ENCODE data around the gene UNC5C.

Gene UNC5C

GRCh38 chr4:95548738-95549245, at the start of gene UNC5C:
Gene UNC5C (minus strand): TSS chr4:95548973.
- DNase-seq (ENCODE audit: low spot score), result no peak

- no peak for DNase-seq (ENCODE audit: low spot score)
Measured at GRCh38 chr4:95596676-95597075, 47.9 kb upstream of the UNC5C start.

DNA sequence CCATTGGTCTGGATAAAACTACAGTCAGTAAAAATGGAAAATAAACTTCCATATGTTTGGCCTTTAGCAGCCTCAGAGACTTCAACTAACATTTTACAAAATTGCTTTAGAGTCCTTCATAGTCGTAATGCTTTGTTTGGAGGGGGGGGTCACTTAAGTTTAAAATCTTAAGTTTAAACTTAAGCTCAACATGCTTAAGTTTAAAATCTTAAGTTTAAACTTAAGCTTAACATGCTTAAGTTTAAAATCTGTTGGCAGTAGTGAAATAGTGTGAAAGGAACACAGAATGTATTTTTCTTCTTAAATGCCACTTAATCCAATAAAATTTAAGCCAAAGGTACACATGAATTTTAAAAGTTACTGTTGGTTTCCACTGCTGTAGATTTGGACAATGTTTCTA, 45.9 kb upstream of the UNC5C start:
- no peak for DNase-seq (ENCODE audit: low spot score)

- DNase-seq (ENCODE audit: low spot score), result no peak
Measured at GRCh38 chr4:95594013-95594412, 45.2 kb upstream of the UNC5C start.

DNA sequence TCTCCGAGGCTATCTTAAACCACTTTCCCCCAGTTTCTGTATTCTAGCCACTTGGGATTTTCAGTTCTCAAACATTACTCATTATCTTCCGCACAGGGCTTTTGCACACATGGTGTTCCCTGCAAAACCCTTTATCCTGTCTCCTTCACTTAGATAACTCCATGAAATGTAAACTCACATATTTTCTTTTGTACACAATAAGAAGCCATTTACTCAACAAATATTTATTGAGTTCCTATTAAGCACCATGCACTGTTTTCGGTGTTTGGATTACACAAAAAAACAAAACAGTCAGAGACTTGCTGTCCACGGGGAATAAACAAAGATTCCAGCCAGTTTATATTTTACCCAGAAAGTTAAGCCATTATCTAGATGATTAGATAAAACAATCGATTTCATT, 42.5 kb upstream of the UNC5C start:
- DNase-seq (ENCODE audit: low spot score), result no peak

DNA sequence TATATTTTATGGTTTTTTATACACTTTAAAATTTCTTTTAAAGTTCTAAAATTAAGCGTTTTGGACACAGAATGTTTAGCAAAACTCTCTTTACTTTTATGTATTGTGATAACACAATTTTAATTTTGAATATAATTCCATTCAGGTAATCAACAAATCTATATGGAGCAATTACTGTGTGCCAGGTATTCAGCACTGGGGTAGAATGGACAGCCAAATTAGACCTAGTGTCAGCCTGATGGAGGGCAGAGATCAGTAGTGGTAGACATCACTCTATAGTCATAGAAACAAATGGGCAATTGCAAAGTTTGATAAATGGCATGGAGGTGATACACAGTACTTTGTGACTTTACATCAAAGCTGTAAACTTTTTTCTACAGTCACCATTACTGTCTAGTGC, 41.8 kb upstream of the UNC5C start:
- no peak for DNase-seq (ENCODE audit: low spot score)

DNA sequence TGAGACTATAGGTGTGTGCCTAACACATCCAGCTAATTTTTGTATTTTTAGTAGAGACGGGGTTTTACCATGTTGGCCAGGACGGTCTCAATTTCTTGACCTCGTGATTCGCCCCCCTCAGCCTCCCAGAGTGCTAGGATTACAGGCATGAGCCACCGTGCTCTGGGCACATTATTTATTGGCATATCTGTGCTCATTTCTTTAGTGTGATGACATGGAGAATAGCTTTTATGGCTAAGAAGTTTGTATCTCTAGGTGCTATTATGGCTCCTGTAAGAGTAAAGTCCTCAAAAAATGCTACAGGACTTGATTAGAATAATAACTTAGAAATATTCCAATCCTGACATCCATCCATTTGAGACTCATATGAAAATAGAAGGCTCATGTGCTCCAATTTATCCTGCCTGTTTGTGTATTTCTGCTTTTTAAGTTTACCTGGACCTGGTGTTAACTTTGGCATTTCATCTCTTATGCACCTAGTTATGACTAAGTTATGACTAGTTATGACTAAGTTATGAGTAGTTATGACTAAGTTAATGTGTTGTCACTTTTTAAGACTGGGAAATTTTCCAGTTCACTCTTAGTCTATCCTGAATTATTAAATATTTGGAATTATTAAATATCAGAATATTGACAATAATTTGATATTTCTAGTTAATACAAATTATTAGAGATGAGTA, 36.4 kb upstream of the UNC5C start:
- no peak for DNase-seq (ENCODE audit: low spot score)

GRCh38 chr4:95580226-95580625, 31.5 kb upstream of the UNC5C start:
- no peak for DNase-seq (ENCODE audit: low spot score)

DNA sequence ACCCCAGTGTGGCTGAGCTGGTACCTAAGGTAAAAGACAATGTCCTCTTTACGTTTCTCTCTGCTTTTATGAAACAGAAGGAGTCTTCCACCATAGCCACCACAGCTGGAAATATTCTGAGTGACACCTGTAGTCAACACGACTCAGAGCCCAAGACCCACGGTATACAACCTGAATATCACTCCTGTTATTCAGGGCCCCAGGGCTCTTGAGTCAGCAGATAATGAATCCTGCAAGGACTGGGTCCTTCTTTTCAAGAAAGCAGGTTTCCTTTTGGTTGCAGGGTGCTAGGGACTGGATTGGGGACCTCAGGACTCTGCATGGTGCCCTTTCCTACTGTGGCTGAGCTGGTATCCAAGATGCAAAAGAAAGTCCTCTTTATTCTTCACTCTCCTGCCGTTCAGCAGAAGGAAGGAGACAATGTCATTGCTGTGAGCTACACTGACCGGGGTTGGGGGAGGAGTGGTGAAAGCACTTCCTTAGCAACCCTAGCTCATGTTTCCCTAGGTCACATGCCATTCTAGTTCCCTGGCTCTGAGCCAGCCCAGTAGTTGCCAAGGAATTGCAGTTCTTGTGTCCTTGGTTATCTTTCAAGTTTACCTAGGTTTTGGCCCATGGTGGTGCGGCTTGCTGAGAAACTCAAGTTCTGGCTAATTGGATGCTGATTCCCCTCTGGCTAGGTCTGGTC, 23.7 kb upstream of the UNC5C start:
- no peak for DNase-seq (ENCODE audit: low spot score)

- no peak for DNase-seq (ENCODE audit: low spot score)
Measured at GRCh38 chr4:95571577-95571976, 22.8 kb upstream of the UNC5C start.

DNA sequence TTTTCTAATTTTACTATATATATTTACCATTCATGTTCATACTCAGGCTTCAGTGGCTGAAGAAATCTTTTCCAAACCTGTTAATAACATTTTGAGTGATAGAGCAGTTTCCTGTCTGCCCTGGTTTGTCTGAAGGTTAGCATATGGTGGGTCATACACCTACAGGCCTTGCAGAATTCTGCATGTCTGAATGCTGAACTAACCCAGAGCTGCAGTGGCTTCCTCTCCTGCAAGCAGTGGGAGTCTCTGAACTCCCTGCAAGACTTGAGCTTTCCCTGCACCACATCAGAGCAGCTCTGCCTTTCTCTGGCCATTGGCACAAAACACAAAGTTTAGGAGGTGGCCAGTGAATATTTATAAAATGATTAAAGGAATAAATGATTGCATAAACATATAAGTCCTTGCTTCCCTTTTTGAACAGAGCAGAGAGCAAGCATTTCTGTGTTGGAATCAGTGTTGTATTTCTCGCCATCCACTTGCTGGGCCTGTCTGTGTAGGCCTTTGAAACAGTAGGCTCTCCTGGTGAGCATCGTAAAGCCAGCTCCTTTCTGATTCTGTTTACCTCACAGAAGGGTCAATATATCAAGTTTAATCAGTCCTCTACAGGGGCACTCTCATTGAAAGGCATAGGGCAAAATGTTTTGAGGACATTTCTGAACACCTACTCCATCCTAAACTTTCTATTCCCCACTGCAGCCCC, 15.0 kb upstream of the UNC5C start:
- no peak for DNase-seq (ENCODE audit: low spot score)

DNA sequence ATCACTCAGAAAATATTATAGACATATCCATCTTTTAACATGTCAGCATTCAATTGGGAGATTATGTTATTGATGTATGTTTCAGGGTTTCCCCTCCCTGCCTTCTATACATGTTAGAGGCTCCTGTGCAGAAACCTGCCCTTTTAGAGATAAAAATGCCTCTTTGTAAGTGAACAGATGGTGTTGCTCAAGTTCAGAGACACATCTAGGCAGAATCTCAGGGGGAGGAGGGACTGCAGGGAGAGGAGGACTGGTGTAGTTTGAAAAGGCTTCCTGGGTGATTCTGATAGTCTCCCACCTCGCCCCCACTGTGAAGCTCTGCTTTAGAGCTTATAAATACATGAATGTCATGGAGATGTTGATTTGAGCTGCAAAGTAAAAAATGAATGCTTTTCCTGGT, 12.0 kb upstream of the UNC5C start:
- no peak for DNase-seq (ENCODE audit: low spot score)

- no peak for DNase-seq (ENCODE audit: low spot score)
Measured at GRCh38 chr4:95556207-95556859, 7.6 kb upstream of the UNC5C start.

DNA sequence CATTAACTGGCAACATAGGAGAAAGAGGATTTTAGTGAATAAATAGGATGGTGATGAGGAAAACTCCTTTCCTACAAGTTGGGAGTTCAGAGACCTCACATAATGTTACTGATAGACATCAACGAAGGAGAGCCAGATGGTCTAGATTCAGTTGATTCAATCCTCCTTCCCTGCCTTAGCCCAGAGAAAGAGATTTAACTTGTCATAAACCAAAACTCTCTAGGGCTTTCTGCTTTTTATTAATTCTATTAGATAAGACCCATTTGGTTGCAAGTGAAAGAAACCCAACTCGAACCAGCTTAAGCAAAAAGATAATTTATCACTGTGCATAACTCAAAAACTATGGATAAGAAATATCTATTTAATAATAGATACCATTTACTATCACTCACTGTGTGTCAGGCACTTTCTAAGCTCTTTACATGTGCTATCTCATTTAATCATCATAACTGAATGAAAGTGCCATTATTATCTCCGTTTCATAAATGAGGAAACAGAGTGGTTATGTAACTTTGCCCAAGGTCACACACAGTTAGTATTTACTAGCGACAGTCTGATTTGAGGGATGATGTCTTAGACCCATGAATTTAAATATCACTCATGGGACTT, 4.3 kb upstream of the UNC5C start:
- no peak for DNase-seq (ENCODE audit: low spot score)

- DNase-seq (ENCODE audit: low spot score), result no peak
Measured at GRCh38 chr4:95551653-95552052, 2.9 kb upstream of the UNC5C start.

DNA sequence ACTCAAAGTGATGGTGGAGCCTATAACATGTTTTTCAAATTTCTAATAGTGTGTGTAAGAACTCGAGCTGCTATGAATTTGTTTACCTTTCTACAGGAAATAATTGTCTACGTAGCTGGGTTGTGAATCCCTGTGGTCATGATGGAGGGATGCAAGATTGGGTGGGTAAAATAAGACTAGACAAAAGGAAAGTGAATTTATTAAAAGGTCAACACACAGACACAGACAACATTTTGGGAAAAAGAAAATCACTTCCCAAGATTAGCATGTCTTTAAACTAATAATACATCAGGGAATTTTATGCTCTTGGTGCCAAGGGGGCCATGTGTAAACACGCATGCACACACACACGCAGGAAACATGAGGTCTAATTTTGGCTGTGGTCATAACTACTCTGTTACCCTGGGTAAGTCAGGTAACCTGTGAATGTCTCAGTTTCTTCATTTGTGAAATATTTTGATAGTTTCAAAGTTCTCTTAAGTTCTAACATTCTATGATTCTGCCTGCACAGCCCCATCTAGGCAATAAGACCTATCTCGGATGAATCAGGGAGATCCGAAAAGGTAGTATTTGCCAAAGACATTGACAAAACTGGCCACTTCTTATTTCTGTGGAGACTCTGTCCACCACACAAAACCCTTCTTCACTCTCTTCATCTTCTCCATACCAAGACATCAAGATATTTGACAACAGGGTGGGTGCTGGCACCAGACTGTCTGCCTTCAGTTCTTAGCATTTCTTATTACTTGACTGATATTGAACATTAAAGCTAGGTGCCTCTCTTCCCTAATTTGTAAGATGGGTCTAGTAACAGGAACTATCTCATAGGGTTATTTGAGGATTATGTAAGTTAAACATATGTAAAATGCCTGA, 1.6 kb upstream of the UNC5C start:
- DNase-seq (ENCODE audit: low spot score), result no peak

DNA sequence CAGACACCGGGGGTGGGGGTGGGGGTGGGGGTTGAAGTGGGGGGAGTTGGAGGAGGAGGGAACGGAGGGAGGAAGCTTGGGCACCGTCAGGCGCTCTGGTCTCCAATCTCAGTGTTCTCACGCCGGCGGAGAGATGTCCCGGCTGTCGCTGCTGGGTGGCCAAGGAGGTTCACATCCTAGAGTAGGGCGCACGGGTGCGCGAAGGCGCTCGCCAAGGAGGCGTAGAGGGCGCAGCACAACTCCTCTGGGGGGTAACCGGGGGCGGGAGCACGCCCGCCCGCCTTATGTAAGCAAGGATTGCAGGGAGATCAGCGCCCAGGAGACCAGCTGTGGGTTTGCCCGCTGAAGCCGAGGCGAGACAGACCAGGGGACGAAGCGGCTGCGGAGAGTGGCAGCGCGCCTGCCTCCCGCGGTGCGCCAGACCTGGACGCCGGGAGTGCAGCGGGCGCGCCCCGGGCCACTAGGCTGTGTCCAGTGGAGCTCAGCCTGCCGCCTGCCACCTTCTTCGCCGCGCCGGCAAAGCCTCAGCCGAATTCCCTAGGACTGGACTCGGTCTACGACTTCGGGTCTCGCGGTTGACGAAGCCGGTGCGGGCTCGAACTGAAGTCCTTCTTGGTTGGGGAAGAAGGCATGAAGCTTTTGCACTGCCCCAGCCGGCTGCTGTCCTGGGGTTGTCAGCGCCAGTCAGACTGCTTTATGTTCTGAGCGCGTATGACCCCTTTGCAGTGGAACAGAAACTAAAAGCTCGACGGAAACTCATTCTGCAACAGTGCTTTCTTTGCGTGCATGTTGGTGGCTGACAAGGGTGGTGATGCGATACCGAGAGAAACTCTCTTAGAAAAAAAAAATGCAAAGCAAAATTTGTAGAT, 707 bp upstream of the UNC5C start:
- no peak for DNase-seq (ENCODE audit: low spot score)

GRCh38 chr4:95547715-95548471, 880 bp downstream of the UNC5C start:
- DNase-seq (ENCODE audit: low spot score), result no peak

All from LoVo (cell line).